ENCODE measurements around the gene CD22. TPM values are rescaled to one million over a fixed set of nuclear protein-coding genes. Genes with fewer than 3 reads are reported as not detected.

The CD22 gene
- total RNA-seq, 6 experiments from 2014 or later: 0.24 to 0.59 (median 0.57) TPM; not detected in 2

GRCh38 chr19:35348911-35349611, 20.1 kb downstream of the CD22 start:
- Mint-ChIP-seq H3K36me3 (ENCODE audit: low read depth) (no peaks in the 10 kb centered on the region), H3K4me3 (no peak overlapping the region), H3K9me3 (no peaks in the 10 kb centered on the region), H3K4me1 (ENCODE audit: low read depth) (no peaks in the 10 kb centered on the region), H3K27me3 (ENCODE audit: insufficient read depth) (peaks cover 32% of the 10 kb centered on the region), H3K27ac (no peak overlapping the region)
- no peak for DNase-seq
- TF ChIP-seq, protein P1, sequence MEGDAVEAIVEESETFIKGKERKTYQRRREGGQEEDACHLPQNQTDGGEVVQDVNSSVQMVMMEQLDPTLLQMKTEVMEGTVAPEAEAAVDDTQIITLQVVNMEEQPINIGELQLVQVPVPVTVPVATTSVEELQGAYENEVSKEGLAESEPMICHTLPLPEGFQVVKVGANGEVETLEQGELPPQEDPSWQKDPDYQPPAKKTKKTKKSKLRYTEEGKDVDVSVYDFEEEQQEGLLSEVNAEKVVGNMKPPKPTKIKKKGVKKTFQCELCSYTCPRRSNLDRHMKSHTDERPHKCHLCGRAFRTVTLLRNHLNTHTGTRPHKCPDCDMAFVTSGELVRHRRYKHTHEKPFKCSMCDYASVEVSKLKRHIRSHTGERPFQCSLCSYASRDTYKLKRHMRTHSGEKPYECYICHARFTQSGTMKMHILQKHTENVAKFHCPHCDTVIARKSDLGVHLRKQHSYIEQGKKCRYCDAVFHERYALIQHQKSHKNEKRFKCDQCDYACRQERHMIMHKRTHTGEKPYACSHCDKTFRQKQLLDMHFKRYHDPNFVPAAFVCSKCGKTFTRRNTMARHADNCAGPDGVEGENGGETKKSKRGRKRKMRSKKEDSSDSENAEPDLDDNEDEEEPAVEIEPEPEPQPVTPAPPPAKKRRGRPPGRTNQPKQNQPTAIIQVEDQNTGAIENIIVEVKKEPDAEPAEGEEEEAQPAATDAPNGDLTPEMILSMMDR (IDR thresholded peaks at IDR 0.05): no peak

DNA sequence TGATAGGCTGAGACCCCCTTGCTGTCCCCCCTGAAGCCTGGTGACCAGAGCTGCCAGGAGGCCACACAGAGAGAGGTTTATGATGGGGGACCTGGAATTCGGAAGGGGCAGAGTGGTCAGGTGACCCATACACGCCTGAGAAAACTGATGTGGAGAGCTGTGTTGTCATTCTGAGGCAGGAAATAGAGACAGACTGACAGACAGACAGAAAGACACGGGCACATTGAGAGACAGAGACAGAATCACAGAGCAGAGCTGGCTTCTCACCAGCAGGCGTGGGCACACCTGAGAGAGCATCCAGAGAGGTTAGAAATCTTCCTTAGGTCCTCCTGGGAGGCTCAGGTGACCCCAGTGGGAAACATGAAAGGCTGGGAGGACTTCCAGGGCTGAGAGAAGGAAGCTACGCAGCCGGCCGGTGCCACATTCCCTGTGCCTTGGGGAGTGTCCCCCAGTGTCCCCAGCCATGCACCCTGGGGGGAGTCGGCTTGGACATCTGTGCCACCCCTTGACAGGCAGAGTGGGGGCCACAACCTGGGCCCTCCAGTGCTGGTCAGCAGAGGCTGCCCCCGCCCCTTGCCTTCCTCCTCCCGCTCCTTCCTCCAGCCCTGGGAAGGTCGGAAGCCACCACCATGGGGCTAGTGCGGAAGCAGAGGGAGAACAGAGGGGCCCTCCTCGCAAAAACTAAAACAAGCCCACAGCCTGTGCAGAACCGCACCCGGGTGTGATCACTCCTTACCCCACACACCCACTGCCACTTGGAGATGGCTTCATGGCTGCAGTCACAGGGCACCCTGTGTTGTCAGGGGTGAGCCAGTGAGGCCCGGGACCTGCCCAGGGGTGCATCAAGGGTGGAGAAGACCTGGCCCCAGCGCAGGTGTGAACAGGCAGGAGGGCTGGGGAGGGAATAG, 20.9 kb downstream of the CD22 start:
- no peaks in the 10 kb centered on the region for H3K4me1 Mint-ChIP-seq (ENCODE audit: low read depth)
- TF ChIP-seq, protein P1 (IDR thresholded peaks at IDR 0.05): no peak
- no peaks in the 10 kb centered on the region for H3K9me3 Mint-ChIP-seq
- H3K36me3 Mint-ChIP-seq (ENCODE audit: low read depth): no peaks in the 10 kb centered on the region
- no peak for DNase-seq
- peaks cover 28% of the 10 kb centered on the region for H3K27me3 Mint-ChIP-seq (ENCODE audit: insufficient read depth)
- H3K27ac Mint-ChIP-seq: no peak overlapping the region
- H3K4me3 Mint-ChIP-seq: no peak overlapping the region

DNA sequence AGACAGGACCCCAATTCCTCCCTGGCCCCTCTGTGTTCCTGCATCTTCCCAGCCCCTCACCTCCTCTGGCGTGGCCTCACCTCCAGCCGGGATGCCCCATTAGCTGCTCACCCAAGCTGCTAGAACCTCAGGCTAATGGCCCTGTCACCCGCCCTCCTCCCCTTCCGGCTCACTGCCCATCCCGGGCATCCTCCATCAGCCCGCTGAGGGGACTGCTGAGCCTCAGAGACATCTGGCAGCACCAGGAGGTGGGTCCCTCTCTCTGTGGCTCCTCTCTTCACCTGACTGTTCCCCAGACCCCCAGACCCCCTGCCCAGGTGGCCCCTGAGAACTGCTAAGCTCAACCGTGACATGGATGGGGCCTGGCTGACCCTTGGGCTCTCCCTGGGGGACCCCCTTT, 21.6 kb downstream of the CD22 start:
- H3K4me3 Mint-ChIP-seq: no peak overlapping the region
- DNase-seq: no peak
- no peaks in the 10 kb centered on the region for H3K4me1 Mint-ChIP-seq (ENCODE audit: low read depth)
- TF ChIP-seq, protein P1 (IDR thresholded peaks at IDR 0.05): no peak
- H3K27ac Mint-ChIP-seq: no peak overlapping the region
- no peaks in the 10 kb centered on the region for H3K36me3 Mint-ChIP-seq (ENCODE audit: low read depth)
- peaks cover 28% of the 10 kb centered on the region for H3K27me3 Mint-ChIP-seq (ENCODE audit: insufficient read depth)
- H3K9me3 Mint-ChIP-seq: no peaks in the 10 kb centered on the region

- no peak overlapping the region for H3K4me3 Mint-ChIP-seq
- H3K9me3 Mint-ChIP-seq: no peaks in the 10 kb centered on the region
- no peak for DNase-seq
- no peak overlapping the region for H3K27ac Mint-ChIP-seq
- no peaks in the 10 kb centered on the region for H3K36me3 Mint-ChIP-seq (ENCODE audit: low read depth)
- H3K4me1 Mint-ChIP-seq (ENCODE audit: low read depth): no peaks in the 10 kb centered on the region
- TF ChIP-seq, protein P1 (IDR thresholded peaks at IDR 0.05): no peak
- peaks cover 32% of the 10 kb centered on the region for H3K27me3 Mint-ChIP-seq (ENCODE audit: insufficient read depth)
Measured at GRCh38 chr19:35351411-35352176, 22.6 kb downstream of the CD22 start.

DNA sequence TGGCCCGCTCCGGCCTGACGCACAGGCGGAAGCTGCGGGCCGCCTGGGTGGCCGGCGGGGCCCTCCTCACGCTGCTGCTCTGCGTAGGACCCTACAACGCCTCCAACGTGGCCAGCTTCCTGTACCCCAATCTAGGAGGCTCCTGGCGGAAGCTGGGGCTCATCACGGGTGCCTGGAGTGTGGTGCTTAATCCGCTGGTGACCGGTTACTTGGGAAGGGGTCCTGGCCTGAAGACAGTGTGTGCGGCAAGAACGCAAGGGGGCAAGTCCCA, 23.1 kb downstream of the CD22 start:
- no peaks in the 10 kb centered on the region for H3K36me3 Mint-ChIP-seq (ENCODE audit: low read depth)
- TF ChIP-seq, protein P1 (IDR thresholded peaks at IDR 0.05): no peak
- H3K4me1 Mint-ChIP-seq (ENCODE audit: low read depth): no peaks in the 10 kb centered on the region
- no peak overlapping the region for H3K4me3 Mint-ChIP-seq
- no peak overlapping the region for H3K27ac Mint-ChIP-seq
- H3K27me3 Mint-ChIP-seq (ENCODE audit: insufficient read depth): peaks cover 32% of the 10 kb centered on the region
- DNase-seq: no peak
- no peaks in the 10 kb centered on the region for H3K9me3 Mint-ChIP-seq

Measured in HFFc6 (cell line).